Measurements from ENCODE around the gene SCAP. TPM values are rescaled to one million over a fixed set of nuclear protein-coding genes. Genes with fewer than 3 reads are reported as not detected.
A peak's percentile ranks its signal among the peaks of the same experiment; 100 is the strongest.

Gene SCAP
- total RNA-seq, 1 experiment from 2014 or later, result 60.6 TPM

GRCh38 chr3:47431225-47431624, 44.5 kb downstream of the SCAP start:
- no peak for DNase-seq (ENCODE audit: low spot score)

- no peak for DNase-seq (ENCODE audit: low spot score)
These were observed 45.1 kb downstream of the SCAP start for GRCh38 chr3:47430606-47431005.

- no peak for DNase-seq (ENCODE audit: low spot score)
These were observed 46.1 kb downstream of the SCAP start for GRCh38 chr3:47429476-47430270.

- DNase-seq (ENCODE audit: low spot score), result no peak
These were observed 47.1 kb downstream of the SCAP start for GRCh38 chr3:47428662-47429061.

- no peak for DNase-seq (ENCODE audit: low spot score)
These were observed 47.9 kb downstream of the SCAP start for GRCh38 chr3:47427866-47428265.

- DNase-seq (ENCODE audit: low spot score), result no peak
These were observed 49.8 kb downstream of the SCAP start for GRCh38 chr3:47425959-47426358.

- DNase-seq (ENCODE audit: low spot score), result no peak
These were observed 50.4 kb downstream of the SCAP start for GRCh38 chr3:47425383-47425778.

- DNase-seq (ENCODE audit: low spot score), result no peak
These were observed 51.0 kb downstream of the SCAP start for GRCh38 chr3:47424434-47425382.

GRCh38 chr3:47423548-47424145, 52.1 kb downstream of the SCAP start:
- DNase-seq (ENCODE audit: low spot score), result no peak

GRCh38 chr3:47422743-47423142, 53.0 kb downstream of the SCAP start:
- no peak for DNase-seq (ENCODE audit: low spot score)

- DNase-seq (ENCODE audit: low spot score), result no peak
These were observed 53.7 kb downstream of the SCAP start for GRCh38 chr3:47421741-47422649.

GRCh38 chr3:47420511-47421484, 54.9 kb downstream of the SCAP start:
- peak; percentile 85 for DNase-seq (ENCODE audit: low spot score)

- no peak for DNase-seq (ENCODE audit: low spot score)
These were observed 55.7 kb downstream of the SCAP start for GRCh38 chr3:47420044-47420430.

- DNase-seq (ENCODE audit: low spot score), result no peak
These were observed 56.4 kb downstream of the SCAP start for GRCh38 chr3:47419083-47420043.

- DNase-seq (ENCODE audit: low spot score), result no peak
These were observed 57.3 kb downstream of the SCAP start for GRCh38 chr3:47418167-47419082.

- DNase-seq (ENCODE audit: low spot score), result no peak
These were observed 59.7 kb downstream of the SCAP start for GRCh38 chr3:47416041-47416440.

- DNase-seq (ENCODE audit: low spot score), result no peak
These were observed 60.8 kb downstream of the SCAP start for GRCh38 chr3:47414666-47415587.
